Neural cell (in vitro differentiated cells): ENCODE results near the gene SLC4A4.

Experiments
- CTCF ChIP-seq: fragments of 450-650 bp; IDR thresholded peaks from 2 replicates; pipeline ENCODE4 v1.5.1; 2014; ENCODE audit warnings: antibody characterized with exemption, mild to moderate bottlenecking, moderate library complexity; ENCODE audit not compliant: poor library complexity, severe bottlenecking
- EP300 ChIP-seq: fragments of 450-650 bp; conservative IDR thresholded peaks from 2 replicates; pipeline ENCODE4 v1.6.1; 2014; ENCODE audit warnings: antibody characterized with exemption, mild to moderate bottlenecking, moderate library complexity; ENCODE audit not compliant: poor library complexity, severe bottlenecking
- EZH2 ChIP-seq: fragments of 200-600, 300-800 bp; shearing (Covaris generic), sonication (generic); IDR thresholded peaks from 2 replicates; pipeline ENCODE4 v1.6.1; 2014; ENCODE audit warnings: antibody characterized with exemption, low read length, borderline replicate concordance, mild to moderate bottlenecking; ENCODE audit not compliant: insufficient read depth, poor library complexity, severe bottlenecking
- MXI1 ChIP-seq: fragments of 450-650 bp; conservative IDR thresholded peaks from 2 replicates; pipeline ENCODE4 v1.6.1; 2014; ENCODE audit warnings: antibody characterized with exemption, mild to moderate bottlenecking; ENCODE audit not compliant: poor library complexity, severe bottlenecking
- POLR2AphosphoS5 ChIP-seq: IDR thresholded peaks from 2 replicates; pipeline ENCODE4 v1.6.1; 2012
- RAD21 ChIP-seq: fragments of 450-650 bp; conservative IDR thresholded peaks from 2 replicates; pipeline ENCODE4 v1.6.1; 2014; ENCODE audit warnings: antibody characterized with exemption, mild to moderate bottlenecking, moderate library complexity
- REST ChIP-seq: IDR thresholded peaks from 2 replicates; pipeline ENCODE4 v1.6.1; 2012; ENCODE audit warnings: borderline replicate concordance
- SMC3 ChIP-seq: fragments of 450-650 bp; conservative IDR thresholded peaks from 2 replicates; pipeline ENCODE4 v1.6.1; 2014; ENCODE audit warnings: antibody characterized with exemption, mild to moderate bottlenecking, moderate library complexity; ENCODE audit not compliant: poor library complexity
- TAF1 ChIP-seq: IDR thresholded peaks from 2 replicates; pipeline ENCODE4 v1.6.1; 2012; ENCODE audit warnings: low read depth

DNA sequence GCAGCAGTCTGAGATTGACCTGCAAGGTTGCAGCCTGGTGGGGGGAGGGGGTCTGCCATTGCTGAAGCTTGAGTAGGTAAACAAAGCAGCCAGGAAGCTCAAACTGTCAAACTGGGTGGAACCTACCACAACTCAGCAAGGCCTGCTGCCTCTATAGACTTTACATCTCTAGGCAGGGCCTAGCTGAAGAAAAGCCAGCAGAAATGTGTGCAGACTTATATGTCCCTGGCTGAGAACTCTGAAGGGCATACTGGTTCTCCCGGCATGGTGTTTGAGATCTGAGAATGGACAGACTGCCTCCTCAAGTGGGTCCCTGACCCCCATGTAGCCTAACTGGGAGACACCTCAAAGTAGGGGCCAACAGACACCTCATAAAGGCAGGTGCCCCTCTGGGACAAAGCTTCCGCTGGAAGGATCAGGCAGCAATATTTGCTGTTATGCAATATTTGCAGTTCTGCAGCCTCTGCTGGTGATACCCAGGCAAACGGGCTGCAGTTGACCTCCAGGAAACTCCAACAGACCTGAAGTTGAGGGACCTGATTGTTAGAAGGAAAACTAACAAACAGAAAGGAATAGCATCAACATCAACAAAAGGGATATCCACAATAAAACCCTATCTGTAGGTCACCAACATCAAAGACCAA lies 277.5 kb downstream of the SLC4A4 start:
- TF ChIP-seq CTCF (no peak), EP300 (no peak), REST (no peak), POLR2AphosphoS5 (no peak), EZH2 (no peak), SMC3 (no peak), MXI1 (no peak), TAF1 (no peak), RAD21 (no peak)
